GM10248 (cell line): ENCODE results near the gene CSF1.
"Not testable (repeated sequence)": the region's sequence is repeated elsewhere in the genome, so short reads cannot be mapped to it uniquely, and the experiment has no call there.

Source experiments
- CTCF ChIA-PET: fragments of 300-600 bp; sonication (Branson Sonifier 250); formaldehyde crosslinking; extraction: SDS; loops from one replicate; lab custom pipeline; 2021; ENCODE audit warnings: antibody characterized with exemption; lab: Yijun Ruan, JAX
- POLR2A ChIA-PET: fragments of 350-650 bp; sonication (Branson Sonifier 250); formaldehyde crosslinking; extraction: SDS; loops from one replicate; lab custom pipeline; 2020; ENCODE audit warnings: antibody characterized with exemption; lab: Yijun Ruan, JAX
- DNase-seq: peaks from one replicate; pipeline ENCODE4 v3.0.0; 2012; ENCODE audit errors: extremely low spot score
- CTCF ChIP-seq: IDR thresholded peaks from 2 replicates; pipeline ENCODE4 v1.5.1; 2012; ENCODE audit warnings: mild to moderate bottlenecking, low read depth; ENCODE audit errors: extremely low read depth, missing control alignments, control extremely low read depth

Gene CSF1

DNA sequence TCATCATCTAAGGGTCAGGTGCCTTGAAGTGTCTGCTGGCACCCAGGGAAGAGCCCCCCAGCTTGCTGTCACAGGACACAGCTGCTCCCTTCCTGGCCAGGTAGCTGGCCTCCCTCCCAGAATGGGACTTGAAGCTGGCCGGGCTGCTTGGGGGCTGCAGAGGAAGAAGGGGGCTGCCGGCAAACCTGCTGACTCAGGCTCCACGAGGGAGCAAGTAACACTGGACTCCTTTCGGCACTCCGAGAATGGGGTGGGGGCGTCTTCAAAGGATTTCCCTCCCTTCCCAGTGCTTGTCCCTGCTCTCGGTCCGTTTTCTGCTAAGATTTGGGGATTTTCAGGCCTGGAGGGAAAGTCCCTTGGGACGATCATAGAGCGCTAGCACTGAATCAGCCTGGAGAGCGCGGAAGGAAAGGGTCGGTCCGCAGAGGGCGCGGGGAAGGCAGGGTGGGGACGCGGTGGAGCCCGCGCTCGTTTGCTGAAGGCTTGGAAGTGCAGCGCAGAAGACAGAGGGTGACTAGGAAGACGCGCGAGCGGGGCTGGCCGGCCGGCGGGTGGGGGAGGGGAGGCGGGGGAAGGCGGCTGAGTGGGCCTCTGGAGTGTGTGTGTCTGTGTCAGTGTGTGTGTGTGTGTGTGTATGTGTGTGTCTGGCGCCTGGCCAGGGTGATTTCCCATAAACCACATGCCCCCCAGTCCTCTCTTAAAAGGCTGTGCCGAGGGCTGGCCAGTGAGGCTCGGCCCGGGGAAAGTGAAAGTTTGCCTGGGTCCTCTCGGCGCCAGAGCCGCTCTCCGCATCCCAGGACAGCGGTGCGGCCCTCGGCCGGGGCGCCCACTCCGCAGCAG, at the start of gene CSF1:
TSS of gene CSF1 (plus strand) at position 727 of the 840 bp plus-strand sequence. CDS start 175 bp downstream, outside the sequence.
- ChIA-PET POLR2A (interaction anchor here (0.7 kb wide), 1 partner anchor 254 kb away, joined by 3 read pairs; the partner anchor contains the start of gene GSTM4), CTCF (interaction anchor here (1.0 to 1.5 kb wide), 2 partner anchors 14 to 73 kb away, joined by 3 to 4 read pairs; no protein-coding TSS in a partner anchor)

GRCh38 chr1:109861616-109862015, 49.0 kb upstream of the CSF1 start:
- DNase-seq, POLR2A ChIA-PET, CTCF ChIA-PET: not testable (repeated sequence)

More for the DNA sequence above, at the start of gene CSF1:
- DNase-seq: peak; percentile 80
- TF ChIP-seq CTCF: no peak

DNA sequence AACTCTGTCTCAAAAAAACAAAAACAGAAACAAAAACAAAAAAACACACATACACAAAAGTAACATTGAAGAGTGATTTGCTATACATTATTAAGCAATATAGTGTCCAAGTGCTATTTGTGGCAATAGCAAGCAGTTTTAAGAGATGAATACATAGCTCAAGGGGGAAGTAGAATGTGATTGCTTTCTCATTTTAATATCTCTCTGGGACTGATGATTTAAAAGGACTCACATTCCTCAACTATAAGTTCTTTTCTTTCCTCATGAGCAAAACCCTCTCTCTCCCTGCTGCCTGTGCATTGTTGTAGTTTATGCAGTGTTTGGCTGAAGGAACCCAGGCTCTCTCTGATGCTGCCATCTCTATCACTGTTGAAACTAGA, 47.0 kb upstream of the CSF1 start:
- ChIA-PET CTCF (interaction anchor here (1.0 to 1.8 kb wide), 3 partner anchors 13 to 89 kb away, joined by 3 read pairs; no protein-coding TSS in a partner anchor), POLR2A (no interaction called here)
- no peak for TF ChIP-seq CTCF
- DNase-seq: no peak

- POLR2A ChIA-PET: no interaction called here
- DNase-seq: no peak
- CTCF ChIA-PET: interaction anchor here (0.8 to 1.8 kb wide), 5 partner anchors 14 to 90 kb away, joined by 3 read pairs; no protein-coding TSS in a partner anchor
- TF ChIP-seq CTCF: no peak
Observed at GRCh38 chr1:109864047-109864822, 46.4 kb upstream of the CSF1 start.

DNA sequence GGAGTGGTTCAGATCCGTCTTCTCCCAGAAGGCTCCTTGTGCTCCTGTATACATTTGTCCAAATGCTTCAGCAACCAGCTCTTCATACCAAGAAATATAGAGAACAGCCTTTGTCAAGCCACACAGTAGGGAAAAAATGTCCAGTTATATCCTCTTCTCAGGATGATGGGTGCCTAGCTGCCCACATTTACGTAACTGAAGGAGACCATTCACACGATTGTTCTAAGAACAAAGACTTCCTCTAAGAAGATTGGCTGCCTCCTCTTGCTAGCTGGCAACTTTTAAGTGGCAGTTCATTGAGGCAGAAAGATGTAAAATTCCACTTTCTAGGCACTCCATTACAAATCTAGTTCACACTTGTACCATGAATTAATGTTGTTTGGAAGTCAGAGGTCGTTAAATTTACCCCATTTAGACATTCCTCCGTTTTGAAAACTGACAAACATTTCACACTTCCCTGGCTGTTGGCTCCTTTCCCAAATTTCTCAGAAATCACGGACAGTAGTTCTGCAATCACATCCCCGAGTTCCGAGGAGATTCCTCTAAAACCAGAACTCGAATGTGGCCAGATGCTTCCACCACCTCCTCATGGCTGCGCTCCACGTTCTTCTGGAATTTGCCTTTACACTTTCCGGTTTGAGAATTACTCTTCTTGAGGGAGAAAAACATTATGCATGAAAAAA, 45.6 kb upstream of the CSF1 start:
- CTCF ChIA-PET: interaction anchor here (0.8 to 1.8 kb wide), 3 partner anchors 15 to 32 kb away, joined by 3 read pairs; no protein-coding TSS in a partner anchor
- POLR2A ChIA-PET: no interaction called here
- DNase-seq: no peak
- TF ChIP-seq CTCF: no peak

- DNase-seq: no peak
- no peak for TF ChIP-seq CTCF
Observed at GRCh38 chr1:109866071-109866470, 44.6 kb upstream of the CSF1 start.

More at GRCh38 chr1:109866071-109866470, 44.6 kb upstream of the CSF1 start:
- CTCF ChIA-PET: interaction anchor here (1.5 to 1.9 kb wide), 2 partner anchors 11 to 118 kb away, joined by 3 to 5 read pairs; no protein-coding TSS in a partner anchor
- POLR2A ChIA-PET: no interaction called here
